ENCODE results near the gene PBLD. TPM values are rescaled to one million over a fixed set of nuclear protein-coding genes. Genes with fewer than 3 reads are reported as not detected.

Gene PBLD
- total RNA-seq, 2 donors from 2014 or later = 32.2 to 41.2 TPM

GRCh38 chr10:68235111-68235510 is 97.6 kb downstream of the PBLD start:
- H3K4me1 ChIP-seq = peaks cover 6% of the 10 kb centered on the region
- H3K4me3 ChIP-seq = no peak overlapping the region
- H3K27ac ChIP-seq = no peak overlapping the region
- no peaks in the 10 kb centered on the region for H3K36me3 ChIP-seq (replicated peaks in 1 of 2; ENCODE audit: insufficient read depth in 1 of 2, low read depth in 2 of 2)
- 73 to 75% methylated on average over 2 of the region's 2 CpGs for WGBS, 2 donors
- TF ChIP-seq POLR2A (IDR thresholded peaks at IDR 0.05) = no peak
- TF ChIP-seq CTCF (IDR thresholded peaks at IDR 0.05) = no peak
- intact Hi-C loops (cut with DNase I) = no loop called here
- DNase-seq (no peak), ATAC-seq (no peak)
- no peaks in the 10 kb centered on the region for H3K27me3 ChIP-seq
- H3K9me3 ChIP-seq = no peaks in the 10 kb centered on the region

GRCh38 chr10:68233046-68233445 is 99.7 kb downstream of the PBLD start:
- WGBS, 2 donors = 79 to 81% methylated on average over 3 of the region's 3 CpGs
- H3K27me3 ChIP-seq = no peaks in the 10 kb centered on the region
- intact Hi-C loops (cut with DNase I) = no loop called here
- DNase-seq = no peak
- H3K4me1 ChIP-seq = peaks cover 6% of the 10 kb centered on the region
- no peak for ATAC-seq
- no peak overlapping the region for H3K27ac ChIP-seq
- no peak overlapping the region for H3K4me3 ChIP-seq
- no peaks in the 10 kb centered on the region for H3K9me3 ChIP-seq
- no peak for TF ChIP-seq POLR2A (IDR thresholded peaks at IDR 0.05)
- no peak for TF ChIP-seq CTCF (IDR thresholded peaks at IDR 0.05)
- H3K36me3 ChIP-seq (replicated peaks in 1 of 2; ENCODE audit: insufficient read depth in 1 of 2, low read depth in 2 of 2) = no peaks in the 10 kb centered on the region

Other genes starting within 250 kb of the PBLD start
- 1 to 10 TPM in 1 of 2 donors, not detected in 1; 2.3 TPM for gene MYPN, start 223.4 kb downstream of the PBLD start, total RNA-seq
- not detected for gene ATOH7, start 100.8 kb downstream of the PBLD start, total RNA-seq
- gene HNRNPH3, start 864 bp downstream of the PBLD start, total RNA-seq = 10 to 100 TPM; 24.1 to 27.7 TPM
- 10 to 100 TPM; 17.8 to 26.2 TPM for gene RUFY2, start 74.3 kb upstream of the PBLD start, total RNA-seq
- 1 to 10 TPM in 1 of 2 donors, under 1 TPM in 1; 0.66 to 2.3 TPM for gene DNA2, start 139.0 kb upstream of the PBLD start, total RNA-seq
- gene SLC25A16, start 194.6 kb upstream of the PBLD start, total RNA-seq = 10 to 100 TPM; 13.7 to 17.8 TPM
- gene TET1, start 227.4 kb upstream of the PBLD start, total RNA-seq = 1 to 10 TPM; 1.6 to 3.6 TPM

Data from body of pancreas (tissue), 4 donors.